Neutrophil (primary cell): ENCODE results near the gene CRACDL.

Experiments
- H3K27ac ChIP-seq: fragments of 200-600 bp; sonication (generic); 2 replicates; pipeline ENCODE4 v1.5.1; 2016; ENCODE audit warnings: mild to moderate bottlenecking, moderate library complexity
- H3K27me3 ChIP-seq: fragments of 200-600 bp; sonication (generic); 2 replicates; pipeline ENCODE4 v1.6.0; 2016; ENCODE audit warnings: mild to moderate bottlenecking
- H3K36me3 ChIP-seq: fragments of 200-600 bp; sonication (generic); 2 replicates; pipeline ENCODE4 v1.5.1; 2017
- H3K4me1 ChIP-seq, 2 experiments: fragments of 200-600 bp in 1 of 2; sonication (generic) in 1 of 2; 1 replicate in 1 of 2; 2 replicates in 1 of 2; pipeline versions ENCODE4 v1.5.1 to v1.6.1; 2013 to 2016; ENCODE audit warnings: low read depth in 1 of 2, low read length in 1 of 2, mild to moderate bottlenecking in 1 of 2, moderate library complexity in 1 of 2; ENCODE audit not compliant: control insufficient read depth in 1 of 2, insufficient read depth in 1 of 2
- H3K4me3 ChIP-seq, 2 experiments: fragments of 200-600 bp in 1 of 2; sonication (generic) in 1 of 2; 1 replicate in 1 of 2; 2 replicates in 1 of 2; pipeline ENCODE4 v1.5.1; 2013 to 2016; ENCODE audit warnings: low read depth in 1 of 2, low read length in 1 of 2, mild to moderate bottlenecking in 1 of 2, moderate library complexity in 1 of 2
- H3K9me3 ChIP-seq: fragments of 200-600 bp; sonication (generic); 2 replicates; pipeline ENCODE4 v1.5.1; 2016
- CTCF ChIP-seq: fragments of 200-600 bp; sonication (generic); IDR thresholded peaks from 2 replicates; pipeline ENCODE4 v1.5.1; 2016; ENCODE audit warnings: antibody characterized with exemption

CRACDL gene

GRCh38 chr2:98828369-98828744 is 107.7 kb downstream of the CRACDL start:
- Histone ChIP-seq H3K27me3 (no peaks in the 10 kb centered on the region), H3K4me3 (peak overlapping the region in 1 of 2 experiments; percentile 32), H3K36me3 (no peaks in the 10 kb centered on the region), H3K9me3 (no peaks in the 10 kb centered on the region), H3K4me1 (peaks cover 66 to 68% of the 10 kb centered on the region in 2 experiments), H3K27ac (peak overlapping the region; percentile 81)
- TF ChIP-seq CTCF = no peak

GRCh38 chr2:98827625-98828368 is 108.2 kb downstream of the CRACDL start:
- no peak for TF ChIP-seq CTCF

GRCh38 chr2:98826856-98827255 is 109.2 kb downstream of the CRACDL start:
- Histone ChIP-seq H3K27ac (peak overlapping the region; percentile 97), H3K4me3 (no peak overlapping the region), H3K4me1 (peaks cover 69 to 81% of the 10 kb centered on the region in 2 experiments), H3K9me3 (no peaks in the 10 kb centered on the region), H3K27me3 (no peaks in the 10 kb centered on the region), H3K36me3 (no peaks in the 10 kb centered on the region)
- TF ChIP-seq CTCF = no peak

More at GRCh38 chr2:98827625-98828368, 108.2 kb downstream of the CRACDL start:
- Histone ChIP-seq H3K4me3 (peak overlapping the region in 1 of 2 experiments; percentile 32), H3K27ac (peak overlapping the region; percentile 81), H3K27me3 (no peaks in the 10 kb centered on the region), H3K9me3 (no peaks in the 10 kb centered on the region), H3K4me1 (peaks cover 65 to 73% of the 10 kb centered on the region in 2 experiments), H3K36me3 (no peaks in the 10 kb centered on the region)

GRCh38 chr2:98825858-98826257 is 110.2 kb downstream of the CRACDL start:
- Histone ChIP-seq H3K36me3 (no peaks in the 10 kb centered on the region), H3K27ac (peak overlapping the region; percentile 97), H3K4me1 (peaks cover 72 to 90% of the 10 kb centered on the region in 2 experiments), H3K4me3 (no peak overlapping the region), H3K27me3 (no peaks in the 10 kb centered on the region), H3K9me3 (no peaks in the 10 kb centered on the region)
- no peak for TF ChIP-seq CTCF

- H3K4me1 ChIP-seq = peaks cover 76 to 90% of the 10 kb centered on the region in 2 experiments
- peak overlapping the region; percentile 97 for H3K27ac ChIP-seq
- H3K4me3 ChIP-seq = peak overlapping the region; percentile 79 to 82
- H3K36me3 ChIP-seq = no peaks in the 10 kb centered on the region
- no peaks in the 10 kb centered on the region for H3K27me3 ChIP-seq
- no peak for TF ChIP-seq CTCF
- H3K9me3 ChIP-seq = no peaks in the 10 kb centered on the region
Measured at GRCh38 chr2:98825404-98825803, 110.6 kb downstream of the CRACDL start.
